Left lung (tissue), 10 donors: Measurements from ENCODE around the gene PSMD6. TPM values are rescaled to one million over a fixed set of nuclear protein-coding genes. Genes with fewer than 3 reads are reported as not detected.

Experiments
- ATAC-seq: fragments of 200-7000 bp; cut with Tn5 transposase; one replicate; pipeline ENCODE4 v1.9.1; 2020; ENCODE audit warnings: moderate library complexity
- DNase-seq, 4 donors: peaks; one replicate each; pipeline ENCODE4 v3.0.0-alpha.2; 2013 to 2020
- H3K27ac ChIP-seq, 2 donors: fragments of 200-600 bp; sonication (generic) in 1 of 2; one replicate each; pipeline versions ENCODE4 v1.5.0 to v1.8.0; 2020 to 2021
- H3K27me3 ChIP-seq, 2 donors: fragments of 200-600 bp; sonication (generic) in 1 of 2; one replicate each; pipeline versions ENCODE4 v1.5.0 to v1.8.0; 2020 to 2021
- H3K36me3 ChIP-seq, 2 donors: fragments of 200-600 bp; sonication (generic) in 1 of 2; one replicate each; pipeline versions ENCODE4 v1.5.0 to v1.8.0; 2020 to 2021
- H3K4me1 ChIP-seq, 2 donors: fragments of 200-600 bp; one replicate each; pipeline ENCODE4 v1.8.0; 2021
- H3K4me3 ChIP-seq, 2 donors: fragments of 200-600 bp; sonication (generic) in 1 of 2; one replicate each; pipeline versions ENCODE4 v1.5.0 to v1.8.0; 2020 to 2021; ENCODE audit warnings: mild to moderate bottlenecking in 1 of 2
- H3K9me3 ChIP-seq, 2 donors: fragments of 200-600 bp; sonication (generic) in 1 of 2; one replicate each; pipeline versions ENCODE4 v1.5.0 to v1.8.0; 2020 to 2021
- CTCF ChIP-seq, 2 donors: fragments of 200-600 bp; sonication (generic) in 1 of 2; IDR thresholded peaks; one replicate each; pipeline versions ENCODE4 v1.5.0 to v1.8.0; 2021; ENCODE audit warnings: antibody characterized with exemption in 2 of 2
- intact Hi-C, 2 donors: fragments of 100-400 bp; cut with DNase I; formaldehyde crosslinking; loops; one replicate each; pipeline versions ENCODE4 v1.11.2 to v1.14.2; 2022
- polyA plus RNA-seq, 6 donors: library from polyadenylated mRNA; unstranded; fragments of 120-200 nt; gene quantifications; one replicate each; pipeline ENCODE4 v1.2.1, GENCODE V29; 2013; ENCODE audit not compliant: insufficient read length in 6 of 6
- total RNA-seq, 2 donors: library from RNA; stranded (reverse); fragmentation: NEBNext Ultra II Directional; extraction: Animal tissue kit (Norgen Biotek cat#: 25700); gene quantifications; one replicate each; pipeline ENCODE4 v1.2.1, GENCODE V29; 2021
- donor health status: DM: no; HTN: yes; CAD: no.
- donor health status: DM: no; HTN: no; CAD: no.

PSMD6 gene
- total and polyA plus RNA-seq, 8 donors, result 48.8 to 104 (median 93.2) TPM

- intact Hi-C loops, result no loop called here
- H3K9me3 ChIP-seq, result no peaks in the 10 kb centered on the region
Measured at GRCh38 chr3:64053581-64053980, 30.3 kb upstream of the PSMD6 start.

GRCh38 chr3:64053117-64053516 is 29.8 kb upstream of the PSMD6 start:
- Histone ChIP-seq H3K9me3 (no peaks in the 10 kb centered on the region), H3K27ac (no peak overlapping the region), H3K4me3 (no peak overlapping the region), H3K4me1 (no peaks in the 10 kb centered on the region), H3K36me3 (no peaks in the 10 kb centered on the region), H3K27me3 (no peaks in the 10 kb centered on the region)
- DNase-seq, result no peak
- no peak for ATAC-seq
- intact Hi-C loops, result no loop called here
- no peak for TF ChIP-seq CTCF (IDR thresholded peaks at IDR 0.05)

More at GRCh38 chr3:64053581-64053980, 30.3 kb upstream of the PSMD6 start:
- Histone ChIP-seq H3K27ac (no peak overlapping the region), H3K36me3 (no peaks in the 10 kb centered on the region), H3K4me1 (no peaks in the 10 kb centered on the region), H3K27me3 (no peaks in the 10 kb centered on the region), H3K4me3 (no peak overlapping the region)
- DNase-seq (no peak), ATAC-seq (no peak)
- no peak for TF ChIP-seq CTCF (IDR thresholded peaks at IDR 0.05)

DNA sequence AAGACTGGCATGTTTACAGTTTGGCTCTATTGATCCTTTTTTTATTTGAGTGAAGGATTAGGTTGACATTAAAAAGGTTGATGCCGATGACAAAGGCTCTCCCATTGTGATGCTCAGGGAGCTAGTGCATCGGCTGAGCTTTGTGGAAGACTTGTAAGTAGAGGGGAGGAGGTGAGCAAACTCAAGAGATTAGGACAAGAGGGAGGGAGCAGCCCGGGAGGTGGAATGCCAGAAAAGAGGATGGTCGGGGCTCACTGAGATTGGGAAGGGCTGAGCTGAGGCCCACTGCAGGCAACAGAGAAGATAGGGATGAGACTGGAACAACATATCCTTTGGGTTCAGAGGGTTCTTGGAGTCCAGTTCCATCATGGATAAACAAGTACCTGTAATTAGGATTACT is 26.5 kb upstream of the PSMD6 start:
- Histone ChIP-seq H3K36me3 (no peaks in the 10 kb centered on the region), H3K27ac (no peak overlapping the region), H3K9me3 (no peaks in the 10 kb centered on the region), H3K4me3 (no peak overlapping the region), H3K4me1 (no peaks in the 10 kb centered on the region), H3K27me3 (no peaks in the 10 kb centered on the region)
- no peak for DNase-seq
- intact Hi-C loops, result no loop called here
- TF ChIP-seq CTCF (IDR thresholded peaks at IDR 0.05), result no peak
- ATAC-seq, result no peak

DNA sequence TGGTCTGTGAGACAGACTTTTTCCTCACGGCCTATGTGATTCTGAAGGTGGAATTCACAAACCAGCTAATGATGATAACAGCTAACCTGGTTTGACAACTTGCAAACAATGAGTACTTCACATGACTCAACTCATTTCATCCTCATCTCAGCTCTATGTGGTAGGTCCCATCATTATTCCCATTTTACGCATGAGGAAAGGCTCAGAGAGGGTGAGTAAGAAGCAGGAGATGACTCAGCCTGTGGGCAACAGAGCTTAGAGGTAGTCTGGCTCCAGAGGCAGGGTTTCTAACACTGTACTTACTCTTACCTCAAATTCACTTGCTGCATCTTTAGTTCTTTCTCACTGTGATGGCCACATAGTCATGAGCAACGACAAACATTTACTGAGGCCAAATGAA is 25.8 kb upstream of the PSMD6 start:
- no peaks in the 10 kb centered on the region for H3K9me3 ChIP-seq
- intact Hi-C loops, result no loop called here
- ATAC-seq, result no peak
- DNase-seq, result no peak
- H3K27ac ChIP-seq, result peak overlapping the region in 1 of 2 donors; percentile 15
- no peak for TF ChIP-seq CTCF (IDR thresholded peaks at IDR 0.05)
- no peak overlapping the region for H3K4me3 ChIP-seq
- H3K27me3 ChIP-seq, result no peaks in the 10 kb centered on the region
- H3K36me3 ChIP-seq, result no peaks in the 10 kb centered on the region
- no peaks in the 10 kb centered on the region for H3K4me1 ChIP-seq

DNA sequence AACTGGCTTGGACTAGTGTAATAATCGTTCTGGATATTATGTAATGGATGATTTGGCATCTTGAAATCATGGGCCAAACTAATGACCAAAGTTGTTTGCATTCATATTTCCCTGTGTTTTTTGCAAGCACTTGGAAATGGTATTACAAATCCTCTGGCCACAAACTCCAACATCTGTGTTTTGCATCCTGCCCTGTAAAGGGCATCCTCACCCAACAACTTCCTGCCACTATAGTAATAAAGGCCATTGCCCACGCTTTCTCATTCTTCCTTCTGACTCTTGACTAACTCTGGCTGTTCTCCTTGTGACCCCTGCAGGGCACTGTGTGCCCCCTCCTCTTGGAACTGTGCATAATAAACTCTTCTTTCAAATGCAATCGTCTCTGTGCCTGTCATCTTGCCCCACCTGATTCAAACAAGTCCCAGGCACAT is 25.4 kb upstream of the PSMD6 start:
- Histone ChIP-seq H3K36me3 (no peaks in the 10 kb centered on the region), H3K27me3 (no peaks in the 10 kb centered on the region), H3K4me1 (no peaks in the 10 kb centered on the region), H3K27ac (peak overlapping the region in 1 of 2 donors; percentile 15), H3K9me3 (no peaks in the 10 kb centered on the region), H3K4me3 (no peak overlapping the region)
- no peak for ATAC-seq
- no peak for TF ChIP-seq CTCF (IDR thresholded peaks at IDR 0.05)
- intact Hi-C loops, result no loop called here
- DNase-seq, result no peak
